SK-N-SH (cell line): Measurements from ENCODE around the gene PLEKHA6. TPM values are rescaled to one million over a fixed set of nuclear protein-coding genes. Genes with fewer than 3 reads are reported as not detected.

Experiments used
- CTCF ChIA-PET: fragments of 300-600, 350-600 bp; formaldehyde crosslinking; extraction: SDS; loops from one replicate; lab custom pipeline; 2021; lab: Yijun Ruan, JAX
- POLR2A ChIA-PET: fragments of 350-600 bp; sonication (Branson Sonifier 250); formaldehyde crosslinking; extraction: SDS; loops from one replicate; lab custom pipeline; 2020; ENCODE audit warnings: antibody characterized with exemption, inconsistent platforms; lab: Yijun Ruan, JAX
- DNase-seq: peaks from one replicate; pipeline ENCODE4 v3.0.0; 2012
- H2AFZ ChIP-seq: fragments of 200-600 bp; sonication (generic); 2 replicates; pipeline ENCODE4 v1.8.1; 2016; ENCODE audit warnings: antibody characterized with exemption, mild to moderate bottlenecking, low read depth
- H3F3A ChIP-seq: fragments of 200-600 bp; sonication (generic); replicated peaks from 2 replicates; pipeline ENCODE3; 2016; ENCODE audit warnings: antibody characterized with exemption, mild to moderate bottlenecking; ENCODE audit not compliant: insufficient read depth
- H3K27ac ChIP-seq, 2 experiments: fragments of 200-500 bp in 1 of 2; fragments of 200-600 bp in 1 of 2; sonication (Bioruptor generic) in 1 of 2; sonication (generic), shearing (Covaris generic) in 1 of 2; 2 replicates each; pipeline versions ENCODE4 v1.5.1 to v1.6.1; 2014 to 2016; ENCODE audit warnings: low read depth in 2 of 2, inconsistent platforms in 1 of 2, low read length in 1 of 2, mild to moderate bottlenecking in 1 of 2, mixed read lengths in 1 of 2
- H3K27me3 ChIP-seq: fragments of 200-600 bp; sonication (generic), shearing (Covaris generic); 2 replicates; pipeline ENCODE4 v1.6.1; 2016; ENCODE audit warnings: mixed run types; ENCODE audit not compliant: insufficient read depth
- H3K36me3 ChIP-seq, 2 experiments: fragments of 200-500 bp in 1 of 2; fragments of 200-600 bp in 1 of 2; sonication (Bioruptor generic) in 1 of 2; sonication (generic) in 1 of 2; replicated peaks in 1 of 2; 2 replicates each; pipeline versions ENCODE3 to v1.5.1; 2014 to 2016; ENCODE audit warnings: low read length in 1 of 2, mild to moderate bottlenecking in 1 of 2; ENCODE audit not compliant: insufficient read depth in 2 of 2, control insufficient read depth in 1 of 2
- H3K4me1 ChIP-seq, 2 experiments: fragments of 200-500 bp in 1 of 2; fragments of 200-600 bp in 1 of 2; sonication (Bioruptor generic) in 1 of 2; sonication (generic), shearing (Covaris generic) in 1 of 2; 2 replicates each; pipeline versions ENCODE4 v1.5.1 to v1.6.1; 2014 to 2016; ENCODE audit warnings: low read depth in 1 of 2, low read length in 1 of 2, mixed run types in 1 of 2; ENCODE audit not compliant: insufficient read depth in 2 of 2, control insufficient read depth in 1 of 2
- H3K4me2 ChIP-seq: fragments of 200-600 bp; sonication (generic), shearing (Covaris generic); 2 replicates; pipeline ENCODE4 v1.6.1; 2017; ENCODE audit warnings: mixed run types
- H3K4me3 ChIP-seq, 2 experiments: fragments of 200-500 bp in 1 of 2; fragments of 200-600 bp in 1 of 2; sonication (Bioruptor generic) in 1 of 2; sonication (generic), shearing (Covaris generic) in 1 of 2; 2 replicates each; pipeline versions ENCODE4 v1.5.1 to v1.8.1; 2014 to 2016; ENCODE audit warnings: low read depth in 2 of 2, inconsistent platforms in 1 of 2, low read length in 1 of 2, mild to moderate bottlenecking in 1 of 2, mixed read lengths in 1 of 2, moderate library complexity in 1 of 2
- H3K79me2 ChIP-seq: fragments of 200-600 bp; sonication (generic); 2 replicates; pipeline ENCODE4 v1.8.1; 2017; ENCODE audit warnings: mild to moderate bottlenecking; ENCODE audit not compliant: insufficient read depth
- H3K9ac ChIP-seq: fragments of 200-600 bp; sonication (generic); 2 replicates; pipeline ENCODE4 v1.6.1; 2017; ENCODE audit warnings: mixed run types
- H3K9me2 ChIP-seq: fragments of 200-600 bp; sonication (generic); 2 replicates; pipeline ENCODE4 v1.6.1; 2017; ENCODE audit warnings: mixed run types
- H3K9me3 ChIP-seq: fragments of 200-600 bp; sonication (generic); 2 replicates; pipeline ENCODE4 v1.6.1; 2017; ENCODE audit warnings: mixed run types, mild to moderate bottlenecking, moderate library complexity
- H4K20me1 ChIP-seq: fragments of 200-600 bp; sonication (generic); 2 replicates; pipeline ENCODE4 v1.6.1; 2017; ENCODE audit warnings: mild to moderate bottlenecking, mixed run types; ENCODE audit not compliant: insufficient read depth
- FOXJ3 ChIP-seq: sonication (generic); formaldehyde crosslinking; IDR thresholded peaks from 2 replicates; pipeline ENCODE4 v1.5.1; 2020; ENCODE audit warnings: mild to moderate bottlenecking, missing genetic modification reagents
- JUND ChIP-seq: IDR thresholded peaks from 2 replicates; pipeline ENCODE4 v1.4.0; 2012
- RAD21 ChIP-seq: IDR thresholded peaks from 2 replicates; pipeline ENCODE4 v1.6.1; 2012; ENCODE audit warnings: mild to moderate bottlenecking, low read length
- RCOR1 ChIP-seq: fragments of 150-350 bp; IDR thresholded peaks from 2 replicates; pipeline ENCODE4 v1.6.1; 2017; ENCODE audit warnings: antibody characterized with exemption, low read length
- SIN3A ChIP-seq: IDR thresholded peaks from 2 replicates; pipeline ENCODE4 v1.6.1; 2012; ENCODE audit warnings: low read depth, mild to moderate bottlenecking, low read length, moderate library complexity, borderline replicate concordance
- TCF12 ChIP-seq: IDR thresholded peaks from 2 replicates; pipeline ENCODE4 v1.4.0; 2012
- YY1 ChIP-seq: IDR thresholded peaks from 2 replicates; pipeline ENCODE4 v1.4.0; 2012; ENCODE audit warnings: low read depth, mild to moderate bottlenecking
- WGBS: methylation state at CpG from one replicate; pipeline ENCODE4 v1.1.6; 2017; ENCODE audit warnings: low lambda C conversion rate; 5-methylcytosine and 5-hydroxymethylcytosine counted together
- polyA plus RNA-seq, 3 experiments: library from polyadenylated mRNA; depleted of rRNA; stranded (reverse); fragments of >200 nt; gene quantifications; 2 replicates each; pipeline ENCODE4 v1.2.3, GENCODE V29; 2012
- TF ChIP-seq, protein P1 (sequence below): IDR thresholded peaks from 2 replicates; pipeline ENCODE4 v1.4.0; 2012; ENCODE audit warnings: low read depth
- TF ChIP-seq, protein P2 (sequence below): IDR thresholded peaks from 2 replicates; pipeline ENCODE4 v1.6.1; 2012; ENCODE audit warnings: mild to moderate bottlenecking, low read depth, low read length, moderate library complexity
- TF ChIP-seq, protein P3 (sequence below): IDR thresholded peaks from 2 replicates; pipeline ENCODE4 v1.4.0; 2012; ENCODE audit warnings: low read depth, borderline replicate concordance

Gene PLEKHA6
- polyA plus RNA-seq, 1 of the 3 experiments (the other 2 are of a cell fraction) = 1.2 TPM

DNA sequence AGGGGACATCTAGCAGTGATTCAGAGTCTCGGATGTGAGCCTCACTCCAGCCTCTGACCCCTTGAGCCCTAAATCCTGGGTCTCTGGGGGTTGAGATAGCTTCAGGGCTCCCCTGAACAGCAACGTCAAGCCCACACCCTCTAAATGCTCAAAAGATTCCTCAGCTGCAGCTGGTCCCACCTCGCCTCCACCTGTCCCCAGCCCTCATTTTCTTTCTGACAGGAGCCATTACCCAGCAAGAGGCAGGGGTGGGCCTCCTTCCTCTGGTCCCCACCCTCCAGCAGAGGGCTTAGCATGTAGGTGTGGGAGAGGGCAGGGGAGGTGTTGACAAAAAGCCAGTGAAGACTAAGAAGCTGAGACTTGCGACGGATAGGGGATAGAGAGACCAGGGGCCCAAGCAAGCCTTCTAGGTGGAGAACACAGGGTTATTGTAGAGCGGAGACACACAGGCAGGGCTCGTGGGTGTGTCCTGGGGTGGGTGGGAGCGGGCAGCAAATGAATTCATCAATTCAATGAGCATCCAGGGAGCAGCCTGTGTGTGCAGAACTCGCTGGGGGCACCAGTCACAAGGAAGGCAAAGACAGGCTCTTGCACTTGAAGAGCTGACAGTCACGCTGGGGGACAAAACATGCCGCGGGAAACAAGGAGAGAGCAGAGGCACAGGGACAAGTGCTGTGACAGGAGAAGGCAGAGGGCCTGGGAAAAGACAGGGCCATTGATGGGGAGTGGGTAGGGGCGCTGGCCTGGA lies 97.0 kb downstream of the PLEKHA6 start:
- CTCF ChIA-PET = interaction anchor here (1.0 to 15.9 kb wide), 10 partner anchors 8 to 135 kb away, joined by 3 to 338 read pairs (median 4); partner anchors contain the start of gene PLEKHA6

More for the DNA sequence above, 97.0 kb downstream of the PLEKHA6 start:
- Histone ChIP-seq H3K4me1 (peaks cover 0 to 69% of the 10 kb centered on the region in 2 experiments; a peak in 1 of 4 replicates), H3K4me2 (no peak overlapping the region), H4K20me1 (no peaks in the 10 kb centered on the region), H3F3A (no peaks in the 10 kb centered on the region), H3K36me3 (peaks cover 0 to 5% of the 10 kb centered on the region in 2 experiments), H3K27me3 (no peaks in the 10 kb centered on the region; the same call in 1 of the 2 replicates), H3K9ac (no peak overlapping the region), H3K9me3 (no peaks in the 10 kb centered on the region)
- 77% methylated on average over 12 of the region's 13 CpGs for WGBS
- TF ChIP-seq JUND = no peak
- no peak for TF ChIP-seq RAD21
- TF ChIP-seq YY1 = no peak
- TF ChIP-seq SIN3A = no peak
- no peak for TF ChIP-seq FOXJ3 (CRISPR knock-in tag)
- TF ChIP-seq RCOR1 = no peak
- TF ChIP-seq, protein P1, sequence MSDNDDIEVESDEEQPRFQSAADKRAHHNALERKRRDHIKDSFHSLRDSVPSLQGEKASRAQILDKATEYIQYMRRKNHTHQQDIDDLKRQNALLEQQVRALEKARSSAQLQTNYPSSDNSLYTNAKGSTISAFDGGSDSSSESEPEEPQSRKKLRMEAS = no peak
- TF ChIP-seq TCF12 = no peak
- TF ChIP-seq, protein P2, sequence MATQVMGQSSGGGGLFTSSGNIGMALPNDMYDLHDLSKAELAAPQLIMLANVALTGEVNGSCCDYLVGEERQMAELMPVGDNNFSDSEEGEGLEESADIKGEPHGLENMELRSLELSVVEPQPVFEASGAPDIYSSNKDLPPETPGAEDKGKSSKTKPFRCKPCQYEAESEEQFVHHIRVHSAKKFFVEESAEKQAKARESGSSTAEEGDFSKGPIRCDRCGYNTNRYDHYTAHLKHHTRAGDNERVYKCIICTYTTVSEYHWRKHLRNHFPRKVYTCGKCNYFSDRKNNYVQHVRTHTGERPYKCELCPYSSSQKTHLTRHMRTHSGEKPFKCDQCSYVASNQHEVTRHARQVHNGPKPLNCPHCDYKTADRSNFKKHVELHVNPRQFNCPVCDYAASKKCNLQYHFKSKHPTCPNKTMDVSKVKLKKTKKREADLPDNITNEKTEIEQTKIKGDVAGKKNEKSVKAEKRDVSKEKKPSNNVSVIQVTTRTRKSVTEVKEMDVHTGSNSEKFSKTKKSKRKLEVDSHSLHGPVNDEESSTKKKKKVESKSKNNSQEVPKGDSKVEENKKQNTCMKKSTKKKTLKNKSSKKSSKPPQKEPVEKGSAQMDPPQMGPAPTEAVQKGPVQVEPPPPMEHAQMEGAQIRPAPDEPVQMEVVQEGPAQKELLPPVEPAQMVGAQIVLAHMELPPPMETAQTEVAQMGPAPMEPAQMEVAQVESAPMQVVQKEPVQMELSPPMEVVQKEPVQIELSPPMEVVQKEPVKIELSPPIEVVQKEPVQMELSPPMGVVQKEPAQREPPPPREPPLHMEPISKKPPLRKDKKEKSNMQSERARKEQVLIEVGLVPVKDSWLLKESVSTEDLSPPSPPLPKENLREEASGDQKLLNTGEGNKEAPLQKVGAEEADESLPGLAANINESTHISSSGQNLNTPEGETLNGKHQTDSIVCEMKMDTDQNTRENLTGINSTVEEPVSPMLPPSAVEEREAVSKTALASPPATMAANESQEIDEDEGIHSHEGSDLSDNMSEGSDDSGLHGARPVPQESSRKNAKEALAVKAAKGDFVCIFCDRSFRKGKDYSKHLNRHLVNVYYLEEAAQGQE = no peak
- TF ChIP-seq, protein P3, sequence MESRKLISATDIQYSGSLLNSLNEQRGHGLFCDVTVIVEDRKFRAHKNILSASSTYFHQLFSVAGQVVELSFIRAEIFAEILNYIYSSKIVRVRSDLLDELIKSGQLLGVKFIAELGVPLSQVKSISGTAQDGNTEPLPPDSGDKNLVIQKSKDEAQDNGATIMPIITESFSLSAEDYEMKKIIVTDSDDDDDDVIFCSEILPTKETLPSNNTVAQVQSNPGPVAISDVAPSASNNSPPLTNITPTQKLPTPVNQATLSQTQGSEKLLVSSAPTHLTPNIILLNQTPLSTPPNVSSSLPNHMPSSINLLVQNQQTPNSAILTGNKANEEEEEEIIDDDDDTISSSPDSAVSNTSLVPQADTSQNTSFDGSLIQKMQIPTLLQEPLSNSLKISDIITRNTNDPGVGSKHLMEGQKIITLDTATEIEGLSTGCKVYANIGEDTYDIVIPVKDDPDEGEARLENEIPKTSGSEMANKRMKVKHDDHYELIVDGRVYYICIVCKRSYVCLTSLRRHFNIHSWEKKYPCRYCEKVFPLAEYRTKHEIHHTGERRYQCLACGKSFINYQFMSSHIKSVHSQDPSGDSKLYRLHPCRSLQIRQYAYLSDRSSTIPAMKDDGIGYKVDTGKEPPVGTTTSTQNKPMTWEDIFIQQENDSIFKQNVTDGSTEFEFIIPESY = no peak
- TF ChIP-seq, all 33 proteins: peak for 0
- no peaks in the 10 kb centered on the region for H3K9me2 ChIP-seq
- DNase-seq = no peak
- peak overlapping the region in 1 of 2 experiments; percentile 43; a peak in 2 of 4 replicates for H3K27ac ChIP-seq
- POLR2A ChIA-PET = interaction anchor here (1.1 to 1.6 kb wide), 4 partner anchors 13 to 96 kb away, joined by 3 to 7 read pairs (median 4); partner anchors contain the start of gene PLEKHA6
- no peaks in the 10 kb centered on the region for H3K79me2 ChIP-seq
- H3K4me3 ChIP-seq = no peak overlapping the region
- no peak overlapping the region for H2AFZ ChIP-seq
